Measurements from ENCODE around the gene GSK3B.

GRCh38 chr3:120143676-120144075 lies 49.4 kb upstream of the GSK3B start:
- TF ChIP-seq, protein P1, sequence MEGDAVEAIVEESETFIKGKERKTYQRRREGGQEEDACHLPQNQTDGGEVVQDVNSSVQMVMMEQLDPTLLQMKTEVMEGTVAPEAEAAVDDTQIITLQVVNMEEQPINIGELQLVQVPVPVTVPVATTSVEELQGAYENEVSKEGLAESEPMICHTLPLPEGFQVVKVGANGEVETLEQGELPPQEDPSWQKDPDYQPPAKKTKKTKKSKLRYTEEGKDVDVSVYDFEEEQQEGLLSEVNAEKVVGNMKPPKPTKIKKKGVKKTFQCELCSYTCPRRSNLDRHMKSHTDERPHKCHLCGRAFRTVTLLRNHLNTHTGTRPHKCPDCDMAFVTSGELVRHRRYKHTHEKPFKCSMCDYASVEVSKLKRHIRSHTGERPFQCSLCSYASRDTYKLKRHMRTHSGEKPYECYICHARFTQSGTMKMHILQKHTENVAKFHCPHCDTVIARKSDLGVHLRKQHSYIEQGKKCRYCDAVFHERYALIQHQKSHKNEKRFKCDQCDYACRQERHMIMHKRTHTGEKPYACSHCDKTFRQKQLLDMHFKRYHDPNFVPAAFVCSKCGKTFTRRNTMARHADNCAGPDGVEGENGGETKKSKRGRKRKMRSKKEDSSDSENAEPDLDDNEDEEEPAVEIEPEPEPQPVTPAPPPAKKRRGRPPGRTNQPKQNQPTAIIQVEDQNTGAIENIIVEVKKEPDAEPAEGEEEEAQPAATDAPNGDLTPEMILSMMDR (IDR thresholded peaks at IDR 0.05) = no peak
- TF ChIP-seq EZH2 (IDR thresholded peaks at IDR 0.05) (no peak), EZH2phosphoT487 (IDR thresholded peaks at IDR 0.05) (no peak)

All from neural progenitor cell (in vitro differentiated cells).